Subcutaneous adipose tissue (tissue), 4 donors: Measurements from ENCODE around the gene CAPN12. TPM values are rescaled to one million over a fixed set of nuclear protein-coding genes. Genes with fewer than 3 reads are reported as not detected.

Experiments used
- total RNA-seq, 4 donors: library from RNA; depleted of rRNA; stranded (reverse); fragments of >200 nt; gene quantifications; one replicate each; pipeline ENCODE4 v1.1.0, GENCODE V29; 2016
- TF ChIP-seq, protein P1 (sequence below): fragments of 450-650 bp; IDR thresholded peaks from one replicate; pipeline ENCODE4 v1.5.1; 2016; ENCODE audit warnings: low read depth, mild to moderate bottlenecking, control low read depth, antibody characterized with exemption, moderate library complexity

The CAPN12 gene
- total RNA-seq, 4 donors from 2014 or later = 0.57 to 1.8 (median 0.68) TPM; not detected in 1

DNA sequence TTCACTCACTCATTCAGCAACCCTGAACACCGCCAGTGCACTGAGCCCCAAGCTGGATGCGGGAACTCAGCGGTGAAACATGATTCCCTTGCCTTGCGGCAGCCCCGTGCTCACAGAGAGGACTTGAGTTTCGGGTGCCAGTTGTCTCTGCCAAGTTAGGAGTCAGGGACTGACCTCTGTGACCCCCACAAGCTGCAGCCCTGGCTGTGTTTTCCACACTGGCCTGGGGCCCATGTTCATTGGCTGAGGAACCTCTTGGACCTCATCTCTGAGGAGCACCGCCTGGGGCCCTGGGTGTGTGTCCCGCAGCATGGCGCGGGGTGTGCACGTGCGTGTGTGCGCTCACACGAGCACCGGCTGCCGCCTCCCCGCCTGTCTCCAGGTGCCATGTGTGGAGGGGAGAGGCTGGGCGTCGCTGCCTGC lies 31.0 kb downstream of the CAPN12 start:
- TF ChIP-seq, protein P1, sequence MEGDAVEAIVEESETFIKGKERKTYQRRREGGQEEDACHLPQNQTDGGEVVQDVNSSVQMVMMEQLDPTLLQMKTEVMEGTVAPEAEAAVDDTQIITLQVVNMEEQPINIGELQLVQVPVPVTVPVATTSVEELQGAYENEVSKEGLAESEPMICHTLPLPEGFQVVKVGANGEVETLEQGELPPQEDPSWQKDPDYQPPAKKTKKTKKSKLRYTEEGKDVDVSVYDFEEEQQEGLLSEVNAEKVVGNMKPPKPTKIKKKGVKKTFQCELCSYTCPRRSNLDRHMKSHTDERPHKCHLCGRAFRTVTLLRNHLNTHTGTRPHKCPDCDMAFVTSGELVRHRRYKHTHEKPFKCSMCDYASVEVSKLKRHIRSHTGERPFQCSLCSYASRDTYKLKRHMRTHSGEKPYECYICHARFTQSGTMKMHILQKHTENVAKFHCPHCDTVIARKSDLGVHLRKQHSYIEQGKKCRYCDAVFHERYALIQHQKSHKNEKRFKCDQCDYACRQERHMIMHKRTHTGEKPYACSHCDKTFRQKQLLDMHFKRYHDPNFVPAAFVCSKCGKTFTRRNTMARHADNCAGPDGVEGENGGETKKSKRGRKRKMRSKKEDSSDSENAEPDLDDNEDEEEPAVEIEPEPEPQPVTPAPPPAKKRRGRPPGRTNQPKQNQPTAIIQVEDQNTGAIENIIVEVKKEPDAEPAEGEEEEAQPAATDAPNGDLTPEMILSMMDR = no peak

DNA sequence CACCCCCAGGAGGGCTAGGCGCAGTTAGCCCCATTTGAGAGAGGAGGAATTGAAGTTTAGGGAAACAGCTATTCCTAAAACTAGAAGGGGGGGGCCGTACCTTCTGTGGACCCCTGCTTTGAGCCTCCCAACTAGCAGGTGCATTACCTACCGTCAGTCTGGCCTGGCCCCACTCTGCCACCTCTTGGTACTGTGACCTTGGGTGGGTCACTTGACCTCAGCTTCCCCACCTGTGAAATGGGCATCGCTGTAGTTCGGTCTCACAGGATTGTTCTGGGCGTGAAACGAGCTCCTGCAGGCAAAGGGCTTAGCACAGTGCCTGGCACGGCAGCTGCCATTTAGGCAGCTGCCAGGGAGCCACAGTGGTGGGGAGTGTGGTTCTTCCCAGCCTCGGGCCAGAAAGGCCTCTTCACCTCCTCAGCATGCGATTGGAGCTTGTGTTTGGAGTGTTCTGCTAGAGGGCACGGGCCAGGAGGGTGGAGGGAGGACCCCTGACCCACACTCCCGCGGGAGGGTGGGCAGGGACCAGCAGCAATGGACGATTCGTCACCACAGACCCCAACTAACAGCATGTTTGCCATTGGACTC lies 32.0 kb downstream of the CAPN12 start:
- TF ChIP-seq, protein P1 = no peak

DNA sequence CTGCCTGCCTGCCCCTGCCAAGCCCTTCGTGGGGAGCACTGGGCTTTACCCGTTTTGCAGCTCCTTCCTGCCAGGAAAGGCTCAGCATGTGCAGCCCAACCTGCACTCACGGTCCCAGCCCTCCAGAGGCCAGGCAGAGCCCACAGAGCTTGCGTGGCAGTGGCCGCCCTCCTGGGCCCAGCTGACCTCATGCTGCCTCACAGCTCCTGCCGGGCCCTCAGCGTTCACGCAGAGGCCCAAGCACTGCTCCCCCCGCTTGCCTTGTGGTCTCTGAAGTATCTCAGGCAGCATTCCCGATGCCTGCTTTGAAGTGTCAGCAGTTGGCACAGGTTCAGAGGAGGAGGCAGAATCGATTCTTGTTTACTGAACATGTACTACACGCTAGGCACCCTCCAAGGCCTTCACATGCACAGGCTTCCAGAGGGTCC lies 32.5 kb downstream of the CAPN12 start:
- TF ChIP-seq, protein P1 = no peak

DNA sequence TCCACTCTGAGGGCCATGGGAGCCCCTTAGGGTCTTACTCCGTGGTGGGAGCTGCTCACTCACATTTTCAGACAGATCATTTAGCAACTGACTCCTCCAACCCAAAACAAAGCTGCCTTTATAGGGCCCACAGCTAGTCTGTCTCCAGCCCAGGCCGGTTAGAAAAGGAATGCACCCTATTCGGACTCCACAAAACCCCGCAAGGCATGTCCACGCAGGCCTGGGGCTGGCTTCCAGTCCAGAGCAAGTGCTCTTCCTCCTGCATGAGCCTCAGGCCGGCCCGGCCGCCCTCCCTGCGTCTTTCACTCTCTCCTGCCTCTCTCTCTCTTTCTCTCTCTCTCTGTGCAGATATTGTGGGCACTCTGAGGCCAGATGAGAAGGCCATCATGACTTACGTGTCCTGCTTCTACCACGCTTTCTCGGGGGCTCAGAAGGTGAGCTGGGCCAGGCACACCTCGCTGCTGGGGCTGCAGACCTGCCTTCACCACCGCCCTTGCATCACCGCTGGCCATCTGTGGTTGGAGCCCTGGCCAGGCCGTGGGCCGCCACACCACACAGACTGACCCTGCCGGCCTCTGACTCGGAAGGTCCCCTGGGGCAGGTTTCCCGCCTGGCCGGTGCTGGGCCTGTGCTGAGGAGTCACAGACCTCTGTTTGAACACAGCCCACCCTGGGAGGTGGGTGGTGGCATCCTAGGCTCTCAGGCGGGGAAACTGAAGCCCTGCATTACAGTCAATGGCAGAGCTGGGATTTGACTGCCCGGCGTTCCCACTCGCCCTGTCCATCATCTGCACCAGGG lies 33.1 kb downstream of the CAPN12 start:
- TF ChIP-seq, protein P1 = no peak

DNA sequence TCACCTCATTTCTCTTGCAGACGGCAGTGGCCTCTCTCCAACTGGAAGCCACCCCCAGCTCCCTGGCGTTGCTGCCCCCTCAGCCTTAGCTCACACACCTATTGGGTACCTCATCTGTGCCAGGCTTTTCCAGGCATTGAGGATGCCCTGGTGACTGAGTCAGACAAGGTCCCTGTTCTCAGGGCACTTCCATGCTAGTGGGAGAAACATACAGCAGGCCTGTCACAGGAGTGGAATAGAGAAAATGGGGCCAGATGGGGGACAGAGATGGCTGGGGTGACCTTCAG lies 33.9 kb downstream of the CAPN12 start:
- TF ChIP-seq, protein P1 = no peak

DNA sequence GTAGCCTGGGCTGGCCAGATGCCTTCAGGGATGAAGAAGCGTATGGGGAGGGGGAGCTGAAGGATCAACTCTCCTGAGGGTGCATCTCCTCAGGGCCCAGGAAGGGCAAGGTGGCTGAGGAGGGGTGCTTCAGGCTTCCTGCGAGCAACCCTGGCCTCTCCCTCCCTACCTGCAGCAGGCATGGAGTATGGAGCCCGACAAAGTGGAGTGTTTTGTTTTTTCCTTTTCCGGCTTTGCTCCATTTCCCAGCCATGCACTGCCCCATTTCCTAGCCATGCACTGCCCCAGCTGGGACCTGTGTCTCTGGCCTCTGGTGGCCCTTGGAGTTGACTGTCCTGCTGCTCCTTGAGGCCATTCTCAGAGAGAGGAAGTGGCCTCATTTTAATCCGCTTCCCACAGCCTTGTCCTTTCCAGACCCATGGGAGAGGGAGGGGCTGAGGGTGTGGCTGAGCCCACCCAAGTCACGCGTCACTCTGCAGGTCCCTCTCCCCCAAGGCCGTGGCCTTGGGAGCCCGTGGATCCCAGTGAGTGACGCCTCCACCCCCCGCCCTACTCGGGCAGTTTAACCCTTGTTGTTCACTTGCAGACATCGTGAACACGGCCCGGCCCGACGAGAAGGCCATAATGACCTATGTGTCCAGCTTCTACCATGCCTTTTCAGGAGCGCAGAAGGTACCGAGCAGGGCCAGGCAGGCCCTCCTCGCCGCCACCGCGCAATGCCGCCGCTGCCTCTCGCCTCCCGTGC lies 34.4 kb downstream of the CAPN12 start:
- TF ChIP-seq, protein P1 = no peak

DNA sequence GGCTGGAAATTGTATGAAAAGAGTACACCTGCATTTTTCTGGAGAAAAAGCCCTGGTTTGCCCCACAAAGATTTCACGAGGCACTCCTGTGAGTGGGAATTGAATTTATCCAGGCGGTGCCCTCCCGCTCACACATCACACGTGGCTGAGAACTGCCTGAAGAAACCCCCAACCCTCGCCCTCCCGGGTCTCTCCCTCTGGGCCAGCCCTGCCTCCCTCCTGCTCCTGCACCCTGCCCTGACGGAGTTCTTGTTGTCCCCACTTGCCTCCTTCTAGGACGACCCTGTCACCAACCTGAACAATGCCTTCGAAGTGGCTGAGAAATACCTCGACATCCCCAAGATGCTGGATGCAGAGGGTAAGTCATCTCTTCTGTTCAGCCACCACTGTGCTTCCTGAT lies 35.2 kb downstream of the CAPN12 start:
- TF ChIP-seq, protein P1 = no peak
